Panc1 (cell line): ENCODE data around the gene DEAF1.

Source experiments
- POLR2AphosphoS5 ChIP-seq: IDR thresholded peaks from 2 replicates; pipeline ENCODE4 v1.6.1; 2012; ENCODE audit warnings: mild to moderate bottlenecking, low read depth, low read length, moderate library complexity
- TF ChIP-seq, protein P1 (sequence below): fragments of 450-650 bp; IDR thresholded peaks from 2 replicates; pipeline ENCODE4 v1.5.1; 2017; ENCODE audit warnings: mild to moderate bottlenecking

DNA sequence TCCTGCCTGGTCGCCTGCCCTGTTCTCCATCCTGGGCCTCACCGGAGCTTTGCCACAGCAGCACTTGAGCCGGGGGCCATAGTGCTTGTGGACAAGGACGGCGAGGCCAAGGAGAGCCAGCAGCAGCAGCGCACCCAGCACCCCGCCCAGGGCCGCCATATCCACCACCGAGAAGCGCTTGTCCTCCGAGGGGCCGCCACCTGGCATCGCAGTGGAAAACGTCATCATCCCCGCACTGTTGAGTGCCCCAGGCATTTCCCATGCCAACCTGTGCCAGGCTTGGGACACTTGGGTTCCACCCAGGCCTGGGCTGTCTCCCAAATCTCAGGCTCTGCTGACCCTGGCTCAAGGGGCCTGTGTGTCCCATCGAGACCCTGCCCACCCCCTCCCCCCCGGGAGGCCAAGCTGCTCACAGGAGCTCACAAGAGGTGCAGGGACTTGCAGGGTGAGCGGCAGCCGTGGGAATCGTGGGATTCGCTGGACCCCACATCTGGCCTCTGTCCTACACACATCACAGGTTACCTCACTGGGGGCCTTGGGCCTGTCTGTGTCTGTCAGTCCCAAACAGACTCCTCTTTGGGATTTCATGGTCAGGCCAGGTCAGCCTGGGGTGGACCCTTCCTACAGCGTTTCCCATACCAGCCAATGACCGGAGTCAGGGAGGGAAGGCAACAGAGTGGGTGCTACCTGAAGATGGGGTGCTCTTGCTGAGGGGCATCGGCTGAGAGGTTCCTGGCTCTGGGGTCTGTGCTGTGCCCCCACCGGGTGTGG, 76.9 kb downstream of the DEAF1 start:
- TF ChIP-seq, protein P1, sequence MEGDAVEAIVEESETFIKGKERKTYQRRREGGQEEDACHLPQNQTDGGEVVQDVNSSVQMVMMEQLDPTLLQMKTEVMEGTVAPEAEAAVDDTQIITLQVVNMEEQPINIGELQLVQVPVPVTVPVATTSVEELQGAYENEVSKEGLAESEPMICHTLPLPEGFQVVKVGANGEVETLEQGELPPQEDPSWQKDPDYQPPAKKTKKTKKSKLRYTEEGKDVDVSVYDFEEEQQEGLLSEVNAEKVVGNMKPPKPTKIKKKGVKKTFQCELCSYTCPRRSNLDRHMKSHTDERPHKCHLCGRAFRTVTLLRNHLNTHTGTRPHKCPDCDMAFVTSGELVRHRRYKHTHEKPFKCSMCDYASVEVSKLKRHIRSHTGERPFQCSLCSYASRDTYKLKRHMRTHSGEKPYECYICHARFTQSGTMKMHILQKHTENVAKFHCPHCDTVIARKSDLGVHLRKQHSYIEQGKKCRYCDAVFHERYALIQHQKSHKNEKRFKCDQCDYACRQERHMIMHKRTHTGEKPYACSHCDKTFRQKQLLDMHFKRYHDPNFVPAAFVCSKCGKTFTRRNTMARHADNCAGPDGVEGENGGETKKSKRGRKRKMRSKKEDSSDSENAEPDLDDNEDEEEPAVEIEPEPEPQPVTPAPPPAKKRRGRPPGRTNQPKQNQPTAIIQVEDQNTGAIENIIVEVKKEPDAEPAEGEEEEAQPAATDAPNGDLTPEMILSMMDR, result no peak
- no peak for TF ChIP-seq POLR2AphosphoS5
